ENCODE data around the gene TDRD3. TPM values are rescaled to one million over a fixed set of nuclear protein-coding genes. Genes with fewer than 3 reads are reported as not detected.

Gene TDRD3
- total RNA-seq, 2 experiments from 2014 or later: 26.5 to 31.1 TPM

DNA sequence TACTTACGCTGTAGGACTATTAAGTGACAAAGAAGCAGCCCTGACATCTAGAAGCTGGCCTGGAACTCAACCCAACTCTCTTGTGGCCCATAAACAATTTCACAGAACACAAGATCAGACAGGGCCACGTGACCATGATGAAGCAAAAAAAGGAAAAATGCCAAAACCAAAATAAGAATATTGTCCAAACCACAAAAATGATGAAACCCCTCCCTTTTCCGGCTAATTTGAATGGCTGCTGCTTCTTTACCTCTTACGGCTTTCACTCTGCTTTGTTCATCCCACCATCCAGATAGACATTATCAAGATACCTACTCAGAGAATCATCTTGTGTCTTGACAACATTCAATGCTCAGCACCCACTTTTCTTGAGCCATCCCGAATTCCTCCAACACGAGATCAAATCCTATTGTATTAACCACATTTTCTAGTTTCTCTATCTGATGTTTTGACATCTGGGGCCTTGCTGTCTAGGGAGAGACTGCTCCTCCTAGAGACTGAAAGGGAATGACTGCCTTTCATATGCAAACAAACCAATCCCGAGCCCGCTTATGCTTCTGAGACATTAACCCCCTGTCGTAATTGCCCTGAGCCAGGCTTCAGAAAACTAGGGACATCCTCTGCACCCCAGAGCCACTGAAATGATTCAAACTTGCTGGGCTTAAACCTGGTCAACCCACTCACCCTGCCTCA is 186.3 kb downstream of the TDRD3 start:
- H3K27me3 Mint-ChIP-seq: no peaks in the 10 kb centered on the region

DNA sequence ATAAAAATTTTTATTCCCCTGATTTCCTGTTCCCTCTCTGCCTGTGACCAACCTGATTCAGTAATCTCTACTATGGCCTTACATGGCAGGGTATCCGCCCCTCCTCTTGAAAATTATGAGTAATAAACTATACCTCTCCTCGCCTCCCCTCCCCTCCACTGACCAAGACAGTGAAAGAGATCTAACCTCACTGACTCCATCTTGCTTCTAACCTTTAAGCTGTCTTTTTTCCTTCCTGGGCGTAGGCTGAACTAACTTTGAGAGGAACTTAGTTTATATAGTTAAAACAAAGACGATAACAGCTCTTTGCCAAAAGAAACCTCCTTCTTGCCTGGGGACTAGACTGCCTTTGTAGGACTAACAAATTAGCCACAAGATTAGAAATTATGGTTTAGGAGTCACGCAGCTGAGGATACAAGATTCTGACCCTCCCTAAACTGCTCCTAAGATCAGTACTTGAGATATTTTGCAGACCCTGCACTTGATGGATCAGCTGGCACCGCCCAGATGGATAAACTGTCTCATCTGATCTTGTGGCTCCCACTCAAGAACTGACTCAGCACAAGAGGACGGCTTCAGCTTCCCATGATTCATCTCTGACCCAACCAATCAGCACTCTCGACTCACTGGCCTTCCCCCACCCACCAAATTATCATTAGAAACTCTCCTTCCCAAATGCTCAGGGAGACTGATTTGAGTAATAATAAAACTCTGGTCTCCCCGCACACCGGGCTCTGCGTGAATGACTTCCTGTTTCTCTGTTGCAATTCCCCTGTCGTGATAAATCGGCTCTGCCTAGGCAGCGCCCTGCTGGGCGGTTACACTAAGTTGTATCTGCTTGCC is 187.1 kb downstream of the TDRD3 start:
- H3K27ac Mint-ChIP-seq: no peak overlapping the region
- H3K36me3 Mint-ChIP-seq: no peaks in the 10 kb centered on the region
- no peak overlapping the region for H3K4me3 Mint-ChIP-seq
- H3K9me3 Mint-ChIP-seq: peaks cover 5% of the 10 kb centered on the region
- DNase-seq (no peak), ATAC-seq (ENCODE audit: low read depth) (no peak)
- POLR2A ChIA-PET: no interaction called here
- no peaks in the 10 kb centered on the region for H3K27me3 Mint-ChIP-seq
- H3K4me1 Mint-ChIP-seq: no peaks in the 10 kb centered on the region

More for the DNA sequence above, 186.3 kb downstream of the TDRD3 start:
- H3K4me1 Mint-ChIP-seq: no peaks in the 10 kb centered on the region
- H3K4me3 Mint-ChIP-seq: no peak overlapping the region
- H3K36me3 Mint-ChIP-seq: no peaks in the 10 kb centered on the region
- no peak overlapping the region for H3K27ac Mint-ChIP-seq
- no peak for ATAC-seq (ENCODE audit: low read depth)
- no peak for DNase-seq
- POLR2A ChIA-PET: no interaction called here
- peaks cover 6% of the 10 kb centered on the region for H3K9me3 Mint-ChIP-seq

GRCh38 chr13:60584976-60585375 is 188.0 kb downstream of the TDRD3 start:
- peaks cover 5% of the 10 kb centered on the region for H3K9me3 Mint-ChIP-seq
- no peaks in the 10 kb centered on the region for H3K27me3 Mint-ChIP-seq
- ATAC-seq (ENCODE audit: low read depth) (no peak), DNase-seq (no peak)
- H3K4me1 Mint-ChIP-seq: no peaks in the 10 kb centered on the region
- POLR2A ChIA-PET: no interaction called here
- H3K27ac Mint-ChIP-seq: no peak overlapping the region
- no peaks in the 10 kb centered on the region for H3K36me3 Mint-ChIP-seq
- H3K4me3 Mint-ChIP-seq: no peak overlapping the region

- no peaks in the 10 kb centered on the region for H3K27me3 Mint-ChIP-seq
- H3K9me3 Mint-ChIP-seq: peaks cover 2% of the 10 kb centered on the region
- H3K4me3 Mint-ChIP-seq: no peak overlapping the region
- ATAC-seq (ENCODE audit: low read depth) (no peak), DNase-seq (no peak)
- H3K27ac Mint-ChIP-seq: no peak overlapping the region
- no peaks in the 10 kb centered on the region for H3K36me3 Mint-ChIP-seq
- POLR2A ChIA-PET: no interaction called here
- H3K4me1 Mint-ChIP-seq: peaks cover 5% of the 10 kb centered on the region
These were observed 194.1 kb downstream of the TDRD3 start for GRCh38 chr13:60590800-60591747.

- H3K4me3 Mint-ChIP-seq: no peak overlapping the region
- POLR2A ChIA-PET: no interaction called here
- no peak overlapping the region for H3K27ac Mint-ChIP-seq
- H3K27me3 Mint-ChIP-seq: no peaks in the 10 kb centered on the region
- no peaks in the 10 kb centered on the region for H3K9me3 Mint-ChIP-seq
- no peak for DNase-seq
- no peaks in the 10 kb centered on the region for H3K4me1 Mint-ChIP-seq
- no peak for ATAC-seq (ENCODE audit: low read depth)
- no peaks in the 10 kb centered on the region for H3K36me3 Mint-ChIP-seq
These were observed 206.0 kb downstream of the TDRD3 start for GRCh38 chr13:60603049-60603448.

GRCh38 chr13:60604058-60604457 is 207.0 kb downstream of the TDRD3 start:
- POLR2A ChIA-PET: no interaction called here
- no peak for ATAC-seq (ENCODE audit: low read depth)
- DNase-seq: no peak

DNA sequence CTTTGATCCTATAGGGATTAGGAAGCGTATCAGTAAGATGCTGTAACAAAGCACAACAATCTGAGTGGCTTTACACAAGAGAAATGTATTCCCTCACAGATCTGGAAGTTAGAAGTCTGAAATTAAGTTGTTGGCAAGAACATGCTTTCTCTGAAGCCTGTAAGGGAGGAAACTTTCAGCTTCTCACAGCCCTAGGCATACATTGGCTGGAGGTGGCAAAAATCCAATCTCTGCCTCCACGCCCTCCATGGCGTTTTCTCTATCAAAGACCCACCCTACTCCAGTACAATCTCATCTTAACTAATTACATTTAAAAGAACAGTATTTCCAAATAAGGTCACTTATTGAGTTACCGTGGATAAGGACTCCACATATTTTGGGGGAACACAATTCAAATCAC is 211.9 kb downstream of the TDRD3 start:
- POLR2A ChIA-PET: no interaction called here
- ATAC-seq (ENCODE audit: low read depth) (no peak), DNase-seq (no peak)
- Mint-ChIP-seq H3K27ac (no peak overlapping the region), H3K4me1 (no peaks in the 10 kb centered on the region), H3K9me3 (no peaks in the 10 kb centered on the region), H3K27me3 (no peaks in the 10 kb centered on the region), H3K4me3 (no peak overlapping the region), H3K36me3 (no peaks in the 10 kb centered on the region)

More at GRCh38 chr13:60604058-60604457, 207.0 kb downstream of the TDRD3 start:
- H3K36me3 Mint-ChIP-seq: no peaks in the 10 kb centered on the region
- no peak overlapping the region for H3K27ac Mint-ChIP-seq
- H3K4me3 Mint-ChIP-seq: no peak overlapping the region
- no peaks in the 10 kb centered on the region for H3K9me3 Mint-ChIP-seq
- H3K27me3 Mint-ChIP-seq: no peaks in the 10 kb centered on the region
- H3K4me1 Mint-ChIP-seq: no peaks in the 10 kb centered on the region

DNA sequence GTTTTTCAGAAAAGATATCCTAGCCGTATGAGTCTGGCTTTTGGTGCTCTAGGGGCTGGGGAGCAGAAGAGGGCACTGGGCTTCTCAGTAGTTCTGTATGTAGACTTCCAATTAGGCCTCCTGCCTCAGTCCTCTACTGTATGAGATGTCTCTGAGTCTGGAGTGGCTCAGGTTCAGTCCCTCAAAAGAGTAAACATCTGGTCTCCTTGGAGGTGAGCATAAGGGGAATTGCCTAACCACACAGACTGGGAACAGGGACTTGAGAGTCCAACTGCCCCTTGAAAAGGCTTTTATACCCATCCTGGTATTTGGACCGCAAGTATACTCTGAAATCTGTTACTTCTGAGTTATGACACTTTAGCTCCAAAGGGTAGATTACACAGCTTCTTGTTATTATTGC is 214.5 kb downstream of the TDRD3 start:
- ATAC-seq (ENCODE audit: low read depth): no peak
- Mint-ChIP-seq H3K4me1 (no peaks in the 10 kb centered on the region), H3K27me3 (peaks cover 2% of the 10 kb centered on the region), H3K36me3 (no peaks in the 10 kb centered on the region), H3K27ac (no peak overlapping the region), H3K4me3 (no peak overlapping the region), H3K9me3 (no peaks in the 10 kb centered on the region)
- POLR2A ChIA-PET: no interaction called here
- DNase-seq: no peak

GRCh38 chr13:60612593-60612992 is 215.6 kb downstream of the TDRD3 start:
- ATAC-seq (ENCODE audit: low read depth) (no peak), DNase-seq (no peak)
- POLR2A ChIA-PET: no interaction called here
- H3K27me3 Mint-ChIP-seq: peaks cover 8% of the 10 kb centered on the region
- H3K36me3 Mint-ChIP-seq: no peaks in the 10 kb centered on the region
- H3K4me1 Mint-ChIP-seq: no peaks in the 10 kb centered on the region
- no peak overlapping the region for H3K4me3 Mint-ChIP-seq
- H3K27ac Mint-ChIP-seq: no peak overlapping the region
- H3K9me3 Mint-ChIP-seq: no peaks in the 10 kb centered on the region

DNA sequence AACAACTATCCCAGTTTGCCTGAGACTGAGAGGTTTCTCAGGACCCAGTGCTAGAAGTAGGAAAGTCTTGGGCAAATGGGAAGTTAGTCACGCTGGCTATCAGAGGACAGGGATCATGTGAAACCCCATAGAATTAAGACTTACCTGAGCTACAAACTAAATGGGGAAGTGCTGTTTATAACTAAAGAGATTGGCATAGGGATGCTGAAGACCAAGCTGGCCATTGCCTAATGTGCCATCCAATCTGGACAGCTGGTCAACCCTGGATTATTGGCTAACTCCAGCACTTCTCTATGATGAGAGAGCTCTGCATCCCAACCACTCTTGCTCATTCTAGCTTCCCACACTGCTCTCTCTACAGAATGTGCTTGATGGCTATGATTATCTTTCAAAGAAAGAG is 216.1 kb downstream of the TDRD3 start:
- H3K27me3 Mint-ChIP-seq: peaks cover 9% of the 10 kb centered on the region
- no peaks in the 10 kb centered on the region for H3K9me3 Mint-ChIP-seq
- H3K4me3 Mint-ChIP-seq: no peak overlapping the region
- no peaks in the 10 kb centered on the region for H3K4me1 Mint-ChIP-seq
- DNase-seq: no peak
- no peak overlapping the region for H3K27ac Mint-ChIP-seq
- POLR2A ChIA-PET: no interaction called here
- H3K36me3 Mint-ChIP-seq: no peaks in the 10 kb centered on the region
- no peak for ATAC-seq (ENCODE audit: low read depth)

DNA sequence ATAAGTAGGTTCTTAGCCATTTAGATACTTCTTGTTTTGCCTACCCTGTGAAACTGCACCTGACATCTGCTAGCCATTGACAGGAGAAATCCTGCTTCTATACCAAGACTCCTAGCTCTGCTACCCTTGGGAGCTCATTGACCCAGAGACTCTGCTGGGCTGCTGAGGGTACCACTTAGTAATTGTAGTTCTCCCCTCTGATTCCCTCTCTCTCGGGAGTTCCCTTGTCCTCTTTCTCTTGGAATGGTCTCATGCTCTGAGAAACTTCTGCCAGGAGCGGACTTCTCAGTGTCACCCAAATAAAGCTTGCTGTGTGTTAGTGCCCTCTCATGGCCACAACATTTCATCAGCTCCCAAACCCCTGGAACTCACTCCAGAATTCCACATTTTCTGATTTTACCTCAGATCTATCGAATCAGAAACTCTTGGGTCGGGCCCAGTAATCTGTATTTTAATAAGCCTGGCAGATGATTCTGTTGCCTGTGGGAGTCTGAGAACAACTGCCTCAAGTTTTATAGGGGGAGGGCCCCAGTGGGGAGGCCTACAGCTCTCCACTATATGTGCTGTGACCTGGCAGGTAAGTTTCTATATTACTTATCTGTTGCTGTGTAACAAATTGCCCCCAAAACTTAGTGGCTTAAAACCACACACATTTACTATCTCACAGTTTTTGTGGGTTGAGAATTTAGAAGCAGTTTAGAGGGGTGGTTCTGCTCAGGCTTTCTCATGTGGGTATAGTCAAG is 221.1 kb downstream of the TDRD3 start:
- H3K4me1 Mint-ChIP-seq: no peaks in the 10 kb centered on the region
- H3K36me3 Mint-ChIP-seq: no peaks in the 10 kb centered on the region
- H3K27me3 Mint-ChIP-seq: peaks cover 11% of the 10 kb centered on the region
- ATAC-seq (ENCODE audit: low read depth) (no peak), DNase-seq (no peak)
- H3K9me3 Mint-ChIP-seq: no peaks in the 10 kb centered on the region
- POLR2A ChIA-PET: no interaction called here
- no peak overlapping the region for H3K27ac Mint-ChIP-seq
- no peak overlapping the region for H3K4me3 Mint-ChIP-seq

GRCh38 chr13:60619461-60619860 is 222.4 kb downstream of the TDRD3 start:
- no peaks in the 10 kb centered on the region for H3K4me1 Mint-ChIP-seq
- H3K9me3 Mint-ChIP-seq: no peaks in the 10 kb centered on the region
- H3K27ac Mint-ChIP-seq: no peak overlapping the region
- no peak overlapping the region for H3K4me3 Mint-ChIP-seq
- no peaks in the 10 kb centered on the region for H3K36me3 Mint-ChIP-seq
- POLR2A ChIA-PET: no interaction called here
- DNase-seq (no peak), ATAC-seq (ENCODE audit: low read depth) (no peak)
- H3K27me3 Mint-ChIP-seq: peaks cover 14% of the 10 kb centered on the region
